ENCODE results near the gene NFXL1.

- TF ChIP-seq MAX (IDR thresholded peaks at IDR 0.05; ENCODE audit: low read depth, low read length) (no peak), CTCF (IDR thresholded peaks at IDR 0.05; ENCODE audit: low read depth, low read length) (no peak)
Observed at GRCh38 chr4:47936336-47936735, 22.0 kb upstream of the NFXL1 start.
